ENCODE results near the gene ASIC4. TPM values are rescaled to one million over a fixed set of nuclear protein-coding genes. Genes with fewer than 3 reads are reported as not detected.

ASIC4 gene
- total and polyA plus RNA-seq, 9 of the 15 experiments (the other 6 are each of a cell fraction or from before 2014, with no cell fraction given): 0.07 to 19.2 (median 4.8) TPM

DNA sequence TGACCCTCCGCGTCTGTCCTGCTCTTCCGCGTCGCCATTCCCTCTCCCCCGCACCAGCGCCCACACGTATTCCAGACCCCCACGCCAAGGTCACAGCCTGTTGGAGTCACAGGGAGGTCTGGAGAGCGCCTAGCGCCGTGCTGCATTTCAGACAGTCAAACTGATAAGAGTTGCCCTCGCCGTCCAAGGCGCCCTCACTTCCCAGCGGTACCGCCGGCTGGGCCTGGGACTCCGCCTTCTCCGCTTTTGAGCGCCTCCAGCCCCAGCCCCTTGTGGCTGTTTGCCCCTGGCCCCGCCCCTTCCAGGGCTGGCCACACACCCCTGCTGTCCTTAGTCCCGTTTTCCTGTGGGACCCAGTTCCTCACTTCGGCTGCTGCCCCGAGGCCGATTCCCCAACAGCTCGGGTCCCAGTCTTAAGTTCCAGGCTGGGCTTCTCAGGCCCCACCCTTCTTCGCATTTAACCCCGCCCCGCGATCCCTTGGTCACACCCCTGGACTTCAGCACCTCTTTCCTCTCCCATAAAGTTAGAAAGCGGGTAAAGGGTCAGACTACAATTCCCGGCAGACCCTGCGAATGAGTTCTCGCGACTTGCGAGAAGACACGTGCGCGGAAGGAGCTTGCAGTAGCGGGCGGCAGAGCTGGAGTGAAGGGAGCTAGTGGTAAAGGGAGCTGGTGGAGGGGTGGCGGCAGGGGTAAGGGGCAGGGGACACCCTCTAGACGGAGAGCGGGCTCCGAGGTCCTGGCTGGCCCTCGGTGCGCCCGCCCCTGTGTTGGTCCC, 15.8 kb upstream of the ASIC4 start, which contains the start of gene GMPPA (continued):
- no peak for TF ChIP-seq MYBL2 (IDR thresholded peaks at IDR 0.05; ENCODE audit: low read depth)
- no peak for TF ChIP-seq MYBL2 (CRISPR knock-in tag; IDR thresholded peaks at IDR 0.05; ENCODE audit: borderline replicate concordance)
- TF ChIP-seq, protein P1, sequence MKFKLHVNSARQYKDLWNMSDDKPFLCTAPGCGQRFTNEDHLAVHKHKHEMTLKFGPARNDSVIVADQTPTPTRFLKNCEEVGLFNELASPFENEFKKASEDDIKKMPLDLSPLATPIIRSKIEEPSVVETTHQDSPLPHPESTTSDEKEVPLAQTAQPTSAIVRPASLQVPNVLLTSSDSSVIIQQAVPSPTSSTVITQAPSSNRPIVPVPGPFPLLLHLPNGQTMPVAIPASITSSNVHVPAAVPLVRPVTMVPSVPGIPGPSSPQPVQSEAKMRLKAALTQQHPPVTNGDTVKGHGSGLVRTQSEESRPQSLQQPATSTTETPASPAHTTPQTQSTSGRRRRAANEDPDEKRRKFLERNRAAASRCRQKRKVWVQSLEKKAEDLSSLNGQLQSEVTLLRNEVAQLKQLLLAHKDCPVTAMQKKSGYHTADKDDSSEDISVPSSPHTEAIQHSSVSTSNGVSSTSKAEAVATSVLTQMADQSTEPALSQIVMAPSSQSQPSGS (CRISPR knock-in tag; IDR thresholded peaks at IDR 0.05): no peak
- TF ChIP-seq ZZZ3 (IDR thresholded peaks at IDR 0.05): no peak
- TF ChIP-seq SMARCB1 (IDR thresholded peaks at IDR 0.05; ENCODE audit: insufficient read length, low read depth): no peak
- no peak for TF ChIP-seq ARNT (IDR thresholded peaks at IDR 0.05)
- no peak for TF ChIP-seq GATAD2B (IDR thresholded peaks at IDR 0.05; ENCODE audit: borderline replicate concordance)
- TF ChIP-seq RBM22 (IDR thresholded peaks at IDR 0.05; ENCODE audit: low read depth, low read length, poor library complexity, severe bottlenecking): no peak
- no peak; the same call in 1 of the 2 replicates for TF ChIP-seq SIN3B (IDR thresholded peaks at IDR 0.05; ENCODE audit: low read depth)
- no peak for TF ChIP-seq YBX1 (IDR thresholded peaks at IDR 0.05)
- TF ChIP-seq, protein P2, sequence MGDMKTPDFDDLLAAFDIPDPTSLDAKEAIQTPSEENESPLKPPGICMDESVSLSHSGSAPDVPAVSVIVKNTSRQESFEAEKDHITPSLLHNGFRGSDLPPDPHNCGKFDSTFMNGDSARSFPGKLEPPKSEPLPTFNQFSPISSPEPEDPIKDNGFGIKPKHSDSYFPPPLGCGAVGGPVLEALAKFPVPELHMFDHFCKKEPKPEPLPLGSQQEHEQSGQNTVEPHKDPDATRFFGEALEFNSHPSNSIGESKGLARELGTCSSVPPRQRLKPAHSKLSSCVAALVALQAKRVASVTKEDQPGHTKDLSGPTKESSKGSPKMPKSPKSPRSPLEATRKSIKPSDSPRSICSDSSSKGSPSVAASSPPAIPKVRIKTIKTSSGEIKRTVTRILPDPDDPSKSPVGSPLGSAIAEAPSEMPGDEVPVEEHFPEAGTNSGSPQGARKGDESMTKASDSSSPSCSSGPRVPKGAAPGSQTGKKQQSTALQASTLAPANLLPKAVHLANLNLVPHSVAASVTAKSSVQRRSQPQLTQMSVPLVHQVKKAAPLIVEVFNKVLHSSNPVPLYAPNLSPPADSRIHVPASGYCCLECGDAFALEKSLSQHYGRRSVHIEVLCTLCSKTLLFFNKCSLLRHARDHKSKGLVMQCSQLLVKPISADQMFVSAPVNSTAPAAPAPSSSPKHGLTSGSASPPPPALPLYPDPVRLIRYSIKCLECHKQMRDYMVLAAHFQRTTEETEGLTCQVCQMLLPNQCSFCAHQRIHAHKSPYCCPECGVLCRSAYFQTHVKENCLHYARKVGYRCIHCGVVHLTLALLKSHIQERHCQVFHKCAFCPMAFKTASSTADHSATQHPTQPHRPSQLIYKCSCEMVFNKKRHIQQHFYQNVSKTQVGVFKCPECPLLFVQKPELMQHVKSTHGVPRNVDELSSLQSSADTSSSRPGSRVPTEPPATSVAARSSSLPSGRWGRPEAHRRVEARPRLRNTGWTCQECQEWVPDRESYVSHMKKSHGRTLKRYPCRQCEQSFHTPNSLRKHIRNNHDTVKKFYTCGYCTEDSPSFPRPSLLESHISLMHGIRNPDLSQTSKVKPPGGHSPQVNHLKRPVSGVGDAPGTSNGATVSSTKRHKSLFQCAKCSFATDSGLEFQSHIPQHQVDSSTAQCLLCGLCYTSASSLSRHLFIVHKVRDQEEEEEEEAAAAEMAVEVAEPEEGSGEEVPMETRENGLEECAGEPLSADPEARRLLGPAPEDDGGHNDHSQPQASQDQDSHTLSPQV (IDR thresholded peaks at IDR 0.05): no peak
- no peak for TF ChIP-seq ZNF134 (CRISPR knock-in tag; conservative IDR thresholded peaks at IDR 0.05)
- TF ChIP-seq ZC3H8 (IDR thresholded peaks at IDR 0.05): no peak
- TF ChIP-seq ZNF174 (CRISPR knock-in tag; IDR thresholded peaks at IDR 0.05): no peak
- no peak for TF ChIP-seq NUFIP1 (IDR thresholded peaks at IDR 0.05; ENCODE audit: partially characterized antibody)
- TF ChIP-seq ZSCAN29 (IDR thresholded peaks at IDR 0.05): no peak
- TF ChIP-seq, protein P3, sequence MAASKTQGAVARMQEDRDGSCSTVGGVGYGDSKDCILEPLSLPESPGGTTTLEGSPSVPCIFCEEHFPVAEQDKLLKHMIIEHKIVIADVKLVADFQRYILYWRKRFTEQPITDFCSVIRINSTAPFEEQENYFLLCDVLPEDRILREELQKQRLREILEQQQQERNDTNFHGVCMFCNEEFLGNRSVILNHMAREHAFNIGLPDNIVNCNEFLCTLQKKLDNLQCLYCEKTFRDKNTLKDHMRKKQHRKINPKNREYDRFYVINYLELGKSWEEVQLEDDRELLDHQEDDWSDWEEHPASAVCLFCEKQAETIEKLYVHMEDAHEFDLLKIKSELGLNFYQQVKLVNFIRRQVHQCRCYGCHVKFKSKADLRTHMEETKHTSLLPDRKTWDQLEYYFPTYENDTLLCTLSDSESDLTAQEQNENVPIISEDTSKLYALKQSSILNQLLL (CRISPR knock-in tag; IDR thresholded peaks at IDR 0.05; ENCODE audit: borderline replicate concordance): no peak
- peak; percentile 90 for TF ChIP-seq ARHGAP35 (IDR thresholded peaks at IDR 0.05; ENCODE audit: partially characterized antibody)
- no peak for TF ChIP-seq ZNF436 (CRISPR knock-in tag; IDR thresholded peaks at IDR 0.05)
- TF ChIP-seq, protein P4, sequence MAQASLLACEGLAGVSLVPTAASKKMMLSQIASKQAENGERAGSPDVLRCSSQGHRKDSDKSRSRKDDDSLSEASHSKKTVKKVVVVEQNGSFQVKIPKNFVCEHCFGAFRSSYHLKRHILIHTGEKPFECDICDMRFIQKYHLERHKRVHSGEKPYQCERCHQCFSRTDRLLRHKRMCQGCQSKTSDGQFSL (CRISPR knock-in tag; IDR thresholded peaks at IDR 0.05): 0 out of 2 replicates have a peak, but pooled peaks have one; percentile 60
- TF ChIP-seq, protein P4 (tag; IDR thresholded peaks at IDR 0.05): no peak
- no peak for TF ChIP-seq SRF (CRISPR knock-in tag; IDR thresholded peaks at IDR 0.05)
- TF ChIP-seq HCFC1 (IDR thresholded peaks at IDR 0.05; ENCODE audit: low read depth, low read length): peak; percentile 94

All from K562 (cell line).